Measurements from ENCODE around the gene NISCH.

NISCH gene

GRCh38 chr3:52468336-52468735 lies 12.9 kb downstream of the NISCH start:
- no peak overlapping the region for H3K4me3 ChIP-seq (ENCODE audit: low read length)
- no peaks in the 10 kb centered on the region for H3K4me1 ChIP-seq (ENCODE audit: insufficient read depth, low read length)
- no peaks in the 10 kb centered on the region for H3K27me3 ChIP-seq (ENCODE audit: insufficient read depth, low read length)
- no peak overlapping the region for H3K27ac ChIP-seq (ENCODE audit: low read depth, low read length)
- WGBS: 93% methylated on average over 9 of the region's 9 CpGs
- peaks cover 76% of the 10 kb centered on the region for H3K36me3 ChIP-seq (ENCODE audit: insufficient read depth, low read length)
- no peaks in the 10 kb centered on the region for H3K9me3 ChIP-seq (ENCODE audit: insufficient read depth, low read depth, low read length)
- H3K9ac ChIP-seq (ENCODE audit: low read depth, low read length): no peak overlapping the region

- Histone ChIP-seq H3K9me3 (ENCODE audit: insufficient read depth, low read depth, low read length) (no peaks in the 10 kb centered on the region), H3K4me1 (ENCODE audit: insufficient read depth, low read length) (no peaks in the 10 kb centered on the region), H3K4me3 (ENCODE audit: low read length) (no peak overlapping the region), H3K27me3 (ENCODE audit: insufficient read depth, low read length) (no peaks in the 10 kb centered on the region), H3K9ac (ENCODE audit: low read depth, low read length) (no peak overlapping the region), H3K27ac (ENCODE audit: low read depth, low read length) (no peak overlapping the region), H3K36me3 (ENCODE audit: insufficient read depth, low read length) (peaks cover 76% of the 10 kb centered on the region)
- 94% methylated on average over 5 of the region's 5 CpGs for WGBS
These were observed 13.6 kb downstream of the NISCH start for GRCh38 chr3:52469001-52469400.

GRCh38 chr3:52470920-52471319 lies 15.5 kb downstream of the NISCH start:
- 93% methylated on average over 4 of the region's 4 CpGs for WGBS
- Histone ChIP-seq H3K27ac (ENCODE audit: low read depth, low read length) (no peak overlapping the region), H3K27me3 (ENCODE audit: insufficient read depth, low read length) (no peaks in the 10 kb centered on the region), H3K4me3 (ENCODE audit: low read length) (no peak overlapping the region), H3K9ac (ENCODE audit: low read depth, low read length) (no peak overlapping the region), H3K36me3 (ENCODE audit: insufficient read depth, low read length) (peaks cover 75% of the 10 kb centered on the region), H3K4me1 (ENCODE audit: insufficient read depth, low read length) (no peaks in the 10 kb centered on the region), H3K9me3 (ENCODE audit: insufficient read depth, low read depth, low read length) (no peaks in the 10 kb centered on the region)

- H3K9ac ChIP-seq (ENCODE audit: low read depth, low read length): no peak overlapping the region
- no peaks in the 10 kb centered on the region for H3K9me3 ChIP-seq (ENCODE audit: insufficient read depth, low read depth, low read length)
- peaks cover 78% of the 10 kb centered on the region for H3K36me3 ChIP-seq (ENCODE audit: insufficient read depth, low read length)
- no peaks in the 10 kb centered on the region for H3K4me1 ChIP-seq (ENCODE audit: insufficient read depth, low read length)
- WGBS: 86% methylated on average over 26 of the region's 26 CpGs
- no peaks in the 10 kb centered on the region for H3K27me3 ChIP-seq (ENCODE audit: insufficient read depth, low read length)
- H3K4me3 ChIP-seq (ENCODE audit: low read length): no peak overlapping the region
- H3K27ac ChIP-seq (ENCODE audit: low read depth, low read length): no peak overlapping the region
These were observed 16.2 kb downstream of the NISCH start for GRCh38 chr3:52471371-52472238.

- H3K4me3 ChIP-seq (ENCODE audit: low read length): no peak overlapping the region
- H3K4me1 ChIP-seq (ENCODE audit: insufficient read depth, low read length): no peaks in the 10 kb centered on the region
- H3K36me3 ChIP-seq (ENCODE audit: insufficient read depth, low read length): peaks cover 80% of the 10 kb centered on the region
- no peaks in the 10 kb centered on the region for H3K27me3 ChIP-seq (ENCODE audit: insufficient read depth, low read length)
- no peak overlapping the region for H3K27ac ChIP-seq (ENCODE audit: low read depth, low read length)
- no peak overlapping the region for H3K9ac ChIP-seq (ENCODE audit: low read depth, low read length)
- WGBS: 87% methylated on average over 14 of the region's 14 CpGs
- no peaks in the 10 kb centered on the region for H3K9me3 ChIP-seq (ENCODE audit: insufficient read depth, low read depth, low read length)
These were observed 17.0 kb downstream of the NISCH start for GRCh38 chr3:52472239-52473000.

GRCh38 chr3:52473026-52473425 lies 17.6 kb downstream of the NISCH start:
- Histone ChIP-seq H3K4me1 (ENCODE audit: insufficient read depth, low read length) (no peaks in the 10 kb centered on the region), H3K27me3 (ENCODE audit: insufficient read depth, low read length) (no peaks in the 10 kb centered on the region)

GRCh38 chr3:52477076-52477795 lies 21.8 kb downstream of the NISCH start:
- Histone ChIP-seq H3K27ac (ENCODE audit: low read depth, low read length) (no peak overlapping the region), H3K36me3 (ENCODE audit: insufficient read depth, low read length) (peaks cover 95% of the 10 kb centered on the region), H3K9me3 (ENCODE audit: insufficient read depth, low read depth, low read length) (no peaks in the 10 kb centered on the region), H3K4me3 (ENCODE audit: low read length) (no peak overlapping the region), H3K9ac (ENCODE audit: low read depth, low read length) (no peak overlapping the region), H3K4me1 (ENCODE audit: insufficient read depth, low read length) (no peaks in the 10 kb centered on the region), H3K27me3 (ENCODE audit: insufficient read depth, low read length) (no peaks in the 10 kb centered on the region)
- 96% methylated on average over 16 of the region's 16 CpGs for WGBS

More at GRCh38 chr3:52473026-52473425, 17.6 kb downstream of the NISCH start:
- no peak overlapping the region for H3K4me3 ChIP-seq (ENCODE audit: low read length)
- no peak overlapping the region for H3K9ac ChIP-seq (ENCODE audit: low read depth, low read length)
- WGBS: 96% methylated on average over 5 of the region's 5 CpGs
- no peak overlapping the region for H3K27ac ChIP-seq (ENCODE audit: low read depth, low read length)
- H3K9me3 ChIP-seq (ENCODE audit: insufficient read depth, low read depth, low read length): no peaks in the 10 kb centered on the region
- H3K36me3 ChIP-seq (ENCODE audit: insufficient read depth, low read length): peaks cover 82% of the 10 kb centered on the region

- H3K27ac ChIP-seq (ENCODE audit: low read depth, low read length): no peak overlapping the region
- WGBS: 97% methylated on average over 6 of the region's 6 CpGs
- H3K9me3 ChIP-seq (ENCODE audit: insufficient read depth, low read depth, low read length): no peaks in the 10 kb centered on the region
- H3K4me3 ChIP-seq (ENCODE audit: low read length): no peak overlapping the region
- peaks cover 95% of the 10 kb centered on the region for H3K36me3 ChIP-seq (ENCODE audit: insufficient read depth, low read length)
- H3K27me3 ChIP-seq (ENCODE audit: insufficient read depth, low read length): no peaks in the 10 kb centered on the region
- H3K4me1 ChIP-seq (ENCODE audit: insufficient read depth, low read length): no peaks in the 10 kb centered on the region
- H3K9ac ChIP-seq (ENCODE audit: low read depth, low read length): no peak overlapping the region
These were observed 22.3 kb downstream of the NISCH start for GRCh38 chr3:52477796-52478095.

- 91% methylated on average over 7 of the region's 7 CpGs for WGBS
- Histone ChIP-seq H3K27ac (ENCODE audit: low read depth, low read length) (no peak overlapping the region), H3K9me3 (ENCODE audit: insufficient read depth, low read depth, low read length) (no peaks in the 10 kb centered on the region), H3K4me3 (ENCODE audit: low read length) (no peak overlapping the region), H3K27me3 (ENCODE audit: insufficient read depth, low read length) (no peaks in the 10 kb centered on the region), H3K36me3 (ENCODE audit: insufficient read depth, low read length) (peaks cover 95% of the 10 kb centered on the region), H3K9ac (ENCODE audit: low read depth, low read length) (no peak overlapping the region), H3K4me1 (ENCODE audit: insufficient read depth, low read length) (no peaks in the 10 kb centered on the region)
These were observed 23.9 kb downstream of the NISCH start for GRCh38 chr3:52479037-52479876.

GRCh38 chr3:52479877-52480575 lies 24.6 kb downstream of the NISCH start:
- H3K36me3 ChIP-seq (ENCODE audit: insufficient read depth, low read length): peaks cover 89% of the 10 kb centered on the region
- no peak overlapping the region for H3K4me3 ChIP-seq (ENCODE audit: low read length)
- H3K9ac ChIP-seq (ENCODE audit: low read depth, low read length): no peak overlapping the region
- no peak overlapping the region for H3K27ac ChIP-seq (ENCODE audit: low read depth, low read length)
- WGBS: 96% methylated on average over 16 of the region's 16 CpGs
- H3K27me3 ChIP-seq (ENCODE audit: insufficient read depth, low read length): no peaks in the 10 kb centered on the region
- H3K9me3 ChIP-seq (ENCODE audit: insufficient read depth, low read depth, low read length): no peaks in the 10 kb centered on the region
- no peaks in the 10 kb centered on the region for H3K4me1 ChIP-seq (ENCODE audit: insufficient read depth, low read length)
